Right atrium auricular region (tissue), 2 donors: ENCODE measurements around the gene RAD51B. TPM values are rescaled to one million over a fixed set of nuclear protein-coding genes. Genes with fewer than 3 reads are reported as not detected.

Experiments used
- DNase-seq: peaks from one replicate; pipeline ENCODE4 v3.0.0-alpha.2; 2019; ENCODE audit warnings: low spot score
- H3K27ac ChIP-seq, 2 donors: fragments of 200-600 bp; sonication (generic); 1 replicate in 1 of 2; 2 replicates in 1 of 2; pipeline ENCODE4 v1.5.1; 2016 to 2019
- H3K27me3 ChIP-seq, 2 donors: fragments of 200-600 bp; sonication (generic); one replicate each; pipeline versions ENCODE4 v1.5.1 to v1.6.0; 2017 to 2019
- H3K36me3 ChIP-seq: fragments of 200-600 bp; sonication (generic); one replicate; pipeline ENCODE4 v1.5.1; 2016
- H3K4me1 ChIP-seq, 2 donors: fragments of 200-600 bp; sonication (generic); one replicate each; pipeline versions ENCODE4 v1.5.1 to v1.6.0; 2017 to 2019
- H3K4me3 ChIP-seq, 2 donors: fragments of 200-600 bp; sonication (generic); 1 replicate in 1 of 2; 2 replicates in 1 of 2; pipeline ENCODE4 v1.5.1; 2017 to 2019; ENCODE audit warnings: mild to moderate bottlenecking in 1 of 2, moderate library complexity in 1 of 2
- H3K9me3 ChIP-seq, 2 donors: fragments of 200-600 bp; sonication (generic); one replicate each; pipeline ENCODE4 v1.5.1; 2019
- total RNA-seq, 2 donors: library from RNA; depleted of rRNA; stranded (reverse); fragments of >200 nt; gene quantifications; one replicate each; pipeline ENCODE4 v1.1.0, GENCODE V29; 2016
- TF ChIP-seq, protein P1 (sequence below), 2 donors: fragments of 200-600 bp; sonication (generic); IDR thresholded peaks; one replicate each; pipeline ENCODE4 v1.5.1; 2019; ENCODE audit warnings: antibody characterized with exemption in 2 of 2

Gene RAD51B
- total RNA-seq, 2 donors from 2014 or later = 1.2 to 1.5 TPM

DNA sequence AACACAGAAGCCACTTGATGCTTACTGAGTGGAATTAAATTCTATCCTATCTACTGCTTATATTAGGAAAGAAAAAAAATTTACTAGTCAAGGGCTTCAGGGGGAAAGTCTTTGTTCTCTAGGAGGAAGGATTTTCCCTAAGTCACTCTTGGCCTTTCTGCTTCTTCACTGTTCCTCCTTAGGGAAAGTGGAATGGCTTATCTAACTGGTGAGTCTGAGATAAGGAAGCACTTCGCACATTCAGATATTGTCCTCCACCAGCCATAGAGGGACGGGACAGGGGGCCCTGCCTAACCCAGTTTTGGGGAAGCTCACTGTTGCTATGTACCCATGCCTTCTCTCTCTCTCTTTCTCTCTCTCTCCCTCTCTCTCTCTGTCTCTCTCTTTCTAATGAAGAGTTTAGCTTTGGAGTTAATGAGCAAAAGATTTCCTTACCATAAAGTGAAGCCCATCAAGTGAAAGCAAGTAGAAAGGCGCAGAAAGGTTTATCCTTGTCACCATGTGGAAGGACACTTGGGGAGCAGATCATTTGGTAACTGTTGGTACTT, 522.7 kb downstream of the RAD51B start:
- H3K9me3 ChIP-seq = no peaks in the 10 kb centered on the region
- H3K27ac ChIP-seq = no peak overlapping the region
- no peaks in the 10 kb centered on the region for H3K36me3 ChIP-seq
- H3K4me1 ChIP-seq = peaks cover 0 to 4% of the 10 kb centered on the region in 2 donors
- H3K27me3 ChIP-seq = no peaks in the 10 kb centered on the region
- TF ChIP-seq, protein P1, sequence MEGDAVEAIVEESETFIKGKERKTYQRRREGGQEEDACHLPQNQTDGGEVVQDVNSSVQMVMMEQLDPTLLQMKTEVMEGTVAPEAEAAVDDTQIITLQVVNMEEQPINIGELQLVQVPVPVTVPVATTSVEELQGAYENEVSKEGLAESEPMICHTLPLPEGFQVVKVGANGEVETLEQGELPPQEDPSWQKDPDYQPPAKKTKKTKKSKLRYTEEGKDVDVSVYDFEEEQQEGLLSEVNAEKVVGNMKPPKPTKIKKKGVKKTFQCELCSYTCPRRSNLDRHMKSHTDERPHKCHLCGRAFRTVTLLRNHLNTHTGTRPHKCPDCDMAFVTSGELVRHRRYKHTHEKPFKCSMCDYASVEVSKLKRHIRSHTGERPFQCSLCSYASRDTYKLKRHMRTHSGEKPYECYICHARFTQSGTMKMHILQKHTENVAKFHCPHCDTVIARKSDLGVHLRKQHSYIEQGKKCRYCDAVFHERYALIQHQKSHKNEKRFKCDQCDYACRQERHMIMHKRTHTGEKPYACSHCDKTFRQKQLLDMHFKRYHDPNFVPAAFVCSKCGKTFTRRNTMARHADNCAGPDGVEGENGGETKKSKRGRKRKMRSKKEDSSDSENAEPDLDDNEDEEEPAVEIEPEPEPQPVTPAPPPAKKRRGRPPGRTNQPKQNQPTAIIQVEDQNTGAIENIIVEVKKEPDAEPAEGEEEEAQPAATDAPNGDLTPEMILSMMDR (IDR thresholded peaks at IDR 0.05) = no peak
- DNase-seq = no peak
- no peak overlapping the region for H3K4me3 ChIP-seq

DNA sequence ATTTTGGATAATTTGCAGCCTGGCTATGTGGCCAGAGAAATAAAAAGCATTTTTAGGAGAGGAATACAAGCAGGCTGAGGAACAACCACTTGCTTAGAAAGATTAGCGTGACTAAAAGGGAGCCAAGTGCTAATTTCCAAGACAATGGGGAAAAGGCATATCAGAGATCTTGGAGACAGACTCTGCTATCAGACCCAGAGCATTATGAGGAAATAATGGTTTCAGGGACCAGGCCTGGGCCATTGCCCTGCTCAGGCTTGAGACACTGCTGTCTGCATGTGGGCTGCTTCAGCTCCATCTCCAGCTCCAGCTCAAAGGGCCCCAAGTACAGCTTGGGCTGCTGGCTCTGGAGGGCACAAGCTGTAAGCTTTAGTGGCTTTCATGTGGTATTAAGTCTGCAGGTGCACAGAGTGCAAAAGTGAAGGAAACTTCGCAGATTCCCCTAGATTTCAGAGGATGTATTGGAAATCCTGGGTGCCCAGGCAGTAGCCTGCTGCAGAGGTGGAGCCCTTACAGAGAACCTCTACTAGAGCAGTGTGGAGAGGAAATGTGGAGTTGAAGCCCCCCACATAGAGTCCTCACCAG, 524.0 kb downstream of the RAD51B start:
- no peaks in the 10 kb centered on the region for H3K27me3 ChIP-seq
- no peaks in the 10 kb centered on the region for H3K4me1 ChIP-seq
- no peaks in the 10 kb centered on the region for H3K36me3 ChIP-seq
- TF ChIP-seq, protein P1 (IDR thresholded peaks at IDR 0.05) = no peak
- no peak for DNase-seq
- no peaks in the 10 kb centered on the region for H3K9me3 ChIP-seq
- H3K4me3 ChIP-seq = no peak overlapping the region
- no peak overlapping the region for H3K27ac ChIP-seq

DNA sequence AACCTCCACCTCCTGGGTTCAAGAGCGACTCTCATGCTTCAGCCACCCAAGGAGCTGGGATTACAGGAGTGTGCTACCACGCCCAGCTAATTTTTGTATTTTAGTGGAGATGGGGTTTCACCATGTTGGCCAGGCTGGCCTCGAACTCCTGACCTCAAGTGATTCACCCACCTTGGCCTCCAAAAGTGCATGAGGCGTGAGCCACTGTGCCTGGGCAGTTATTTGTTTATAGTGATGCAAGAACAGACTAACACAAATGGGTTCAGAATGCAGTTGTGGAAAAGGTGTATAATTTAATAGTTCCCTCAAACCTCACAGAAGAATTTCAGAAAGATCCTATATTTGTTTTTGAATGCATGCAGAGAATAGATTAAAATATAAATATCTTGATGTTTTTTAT, 526.2 kb downstream of the RAD51B start:
- no peaks in the 10 kb centered on the region for H3K36me3 ChIP-seq
- H3K9me3 ChIP-seq = no peaks in the 10 kb centered on the region
- no peak overlapping the region for H3K27ac ChIP-seq
- H3K4me3 ChIP-seq = no peak overlapping the region
- DNase-seq = no peak
- no peaks in the 10 kb centered on the region for H3K4me1 ChIP-seq
- no peaks in the 10 kb centered on the region for H3K27me3 ChIP-seq
- TF ChIP-seq, protein P1 (IDR thresholded peaks at IDR 0.05) = no peak

DNA sequence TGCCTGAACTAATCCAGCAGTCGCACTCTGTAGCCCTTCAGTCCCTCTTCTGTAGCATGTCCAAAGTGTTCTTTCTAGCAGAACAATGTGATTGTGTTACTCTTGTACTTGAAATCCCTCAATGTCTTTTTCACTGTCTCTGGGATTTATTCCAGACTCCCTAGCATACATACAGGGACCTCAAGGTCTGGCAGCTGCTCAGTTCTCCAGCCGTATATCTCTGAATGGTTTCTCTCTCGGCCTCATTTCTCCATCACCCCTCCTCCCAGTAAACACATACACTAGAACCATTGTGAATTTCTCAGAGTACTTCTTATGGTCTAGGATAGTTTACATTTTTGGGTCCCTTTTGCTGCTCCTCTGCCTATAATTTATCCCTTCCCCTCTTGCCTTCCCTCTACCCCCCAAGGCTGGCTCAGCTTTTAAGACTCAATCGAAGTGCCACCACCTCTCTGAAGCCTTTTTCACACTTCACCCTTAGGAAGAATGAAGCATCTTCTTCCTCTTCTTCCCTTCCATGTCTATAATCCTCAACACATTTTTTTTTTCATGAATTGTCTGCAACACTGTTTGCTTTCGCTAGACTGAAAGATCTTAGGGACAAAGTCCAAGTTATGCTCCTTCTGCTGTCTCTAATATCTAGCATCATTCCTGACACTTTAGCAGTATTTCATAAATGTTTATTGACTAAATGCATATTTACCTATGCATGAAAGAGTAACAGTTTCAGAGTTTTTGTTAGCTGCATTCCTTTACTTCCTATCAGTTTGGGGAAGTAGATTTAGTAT, 527.2 kb downstream of the RAD51B start:
- Histone ChIP-seq H3K36me3 (no peaks in the 10 kb centered on the region), H3K27ac (no peak overlapping the region), H3K27me3 (no peaks in the 10 kb centered on the region), H3K4me3 (no peak overlapping the region), H3K9me3 (no peaks in the 10 kb centered on the region), H3K4me1 (no peaks in the 10 kb centered on the region)
- DNase-seq = no peak
- TF ChIP-seq, protein P1 (IDR thresholded peaks at IDR 0.05) = no peak

DNA sequence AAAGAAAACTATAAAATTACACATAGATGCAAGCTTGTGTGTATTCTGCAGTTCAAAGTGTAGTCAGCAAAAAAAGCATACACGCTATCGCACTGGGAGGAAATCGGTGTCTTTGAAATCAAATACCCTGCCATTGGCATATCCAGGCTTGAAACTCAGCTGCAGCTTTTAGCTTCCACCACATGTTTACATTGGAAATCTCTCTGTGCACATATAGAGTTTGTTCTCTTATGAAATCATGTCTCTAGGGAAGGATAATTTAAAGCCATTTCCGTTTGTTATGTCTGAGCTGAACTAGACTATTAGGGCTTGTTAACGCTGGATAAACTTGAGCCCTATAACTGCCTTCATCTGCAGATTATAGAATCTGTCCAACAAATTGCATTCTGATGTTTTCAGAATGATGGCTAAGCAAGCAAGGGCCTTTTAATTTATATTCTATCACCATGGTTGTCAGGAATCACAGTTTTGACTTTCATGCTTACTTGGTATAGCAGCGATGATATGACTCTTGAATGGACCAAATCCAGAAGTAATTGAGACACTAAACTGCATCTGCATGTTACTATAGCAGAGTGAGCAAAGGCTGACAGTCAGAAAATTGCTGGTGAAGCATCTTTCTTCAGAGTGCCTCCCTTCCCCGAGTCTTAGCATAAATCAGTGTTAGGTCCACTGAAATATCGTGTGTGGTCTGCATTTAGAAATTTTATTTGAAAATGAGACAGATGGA, 530.5 kb downstream of the RAD51B start:
- no peak overlapping the region for H3K27ac ChIP-seq
- no peaks in the 10 kb centered on the region for H3K36me3 ChIP-seq
- H3K4me1 ChIP-seq = no peaks in the 10 kb centered on the region
- no peaks in the 10 kb centered on the region for H3K27me3 ChIP-seq
- TF ChIP-seq, protein P1 (IDR thresholded peaks at IDR 0.05) = no peak
- H3K9me3 ChIP-seq = no peaks in the 10 kb centered on the region
- H3K4me3 ChIP-seq = no peak overlapping the region
- DNase-seq = no peak
